ENCODE results near the gene UVRAG.

DNA sequence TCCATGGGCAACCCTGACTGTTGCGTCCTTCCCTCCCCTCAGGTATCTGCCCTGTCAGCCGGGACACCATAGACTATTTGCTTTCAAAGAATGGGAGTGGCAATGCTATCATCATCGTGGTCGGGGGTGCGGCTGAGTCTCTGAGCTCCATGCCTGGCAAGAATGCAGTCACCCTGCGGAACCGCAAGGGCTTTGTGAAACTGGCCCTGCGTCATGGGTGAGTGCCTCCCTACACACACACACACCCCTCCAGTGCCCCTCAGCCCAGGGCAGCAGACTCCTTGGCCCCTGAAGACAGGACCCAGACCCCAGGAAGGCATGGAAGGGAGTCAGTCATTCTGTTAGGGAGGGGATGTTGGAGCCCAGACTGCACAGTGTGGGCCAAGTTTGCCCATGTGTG lies 17.9 kb upstream of the UVRAG start:
- TF ChIP-seq POLR2AphosphoS5 (IDR thresholded peaks at IDR 0.05; ENCODE audit: borderline replicate concordance, low read depth, low read length): no peak
- TF ChIP-seq EZH2 (IDR thresholded peaks at IDR 0.05): no peak
